Epithelial cell of prostate (primary cell): ENCODE results near the gene TOB2.

Experiments
- DNase-seq: peaks from one replicate; pipeline ENCODE4 v3.0.0-alpha.2; 2011; ENCODE audit warnings: low read depth, low spot score
- H3K27ac ChIP-seq: fragments of 450-650 bp; 2 replicates; pipeline ENCODE4 v1.5.1; 2017; ENCODE audit warnings: mild to moderate bottlenecking

The TOB2 gene

DNA sequence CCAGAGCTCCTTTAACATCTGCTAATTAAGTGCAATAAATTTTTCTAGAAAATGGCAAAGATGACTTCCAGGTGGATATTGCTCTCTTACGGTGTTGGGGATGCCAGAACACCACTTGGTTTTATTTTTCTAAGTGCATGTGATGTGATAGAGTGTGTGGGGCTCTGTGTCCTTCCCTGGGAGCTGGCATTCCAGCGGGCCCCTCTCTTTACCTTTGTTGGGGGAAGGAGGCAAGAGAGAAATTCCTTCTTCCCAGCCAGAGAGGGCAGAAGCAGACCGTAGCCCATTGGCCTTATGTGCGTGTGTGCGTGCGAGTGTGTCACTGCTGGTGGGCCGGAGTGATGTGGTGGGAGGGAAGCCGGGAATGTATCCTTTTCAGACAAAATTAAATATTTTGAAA is 47.7 kb downstream of the TOB2 start:
- H3K27ac ChIP-seq, result no peak overlapping the region
- DNase-seq, result no peak

DNA sequence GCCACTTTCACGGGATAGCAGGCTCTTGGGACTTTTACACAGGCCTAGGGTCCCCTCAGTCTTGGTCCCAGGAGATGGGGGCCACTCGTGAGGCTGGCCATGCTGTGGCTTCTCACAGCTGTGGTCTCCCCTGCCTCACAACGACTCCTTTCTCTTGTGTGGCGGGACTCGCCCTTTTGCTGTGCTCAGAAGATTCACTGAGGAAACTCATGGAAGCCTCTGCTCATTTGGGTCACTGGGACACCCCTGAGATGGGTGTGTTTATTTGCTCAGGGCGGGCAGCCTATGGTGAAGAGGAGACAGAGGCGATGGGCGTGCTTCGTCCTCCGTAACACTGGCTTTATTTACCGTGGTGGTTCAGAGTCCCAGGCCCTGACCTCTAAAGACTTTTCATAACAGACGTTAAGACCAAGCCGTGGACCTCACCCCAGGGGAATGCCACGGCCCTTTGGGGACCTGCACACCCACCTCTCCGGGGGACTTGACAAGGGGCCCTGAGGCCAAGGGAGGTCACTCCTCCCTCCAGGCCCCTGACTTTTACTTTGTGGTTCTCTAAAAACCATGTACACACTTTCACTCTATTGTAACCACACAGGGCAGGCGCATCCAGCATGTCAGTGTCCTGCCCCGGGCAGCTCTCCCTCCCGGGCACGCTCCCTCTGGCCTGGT is 49.3 kb downstream of the TOB2 start:
- H3K27ac ChIP-seq, result no peak overlapping the region
- DNase-seq, result no peak

DNA sequence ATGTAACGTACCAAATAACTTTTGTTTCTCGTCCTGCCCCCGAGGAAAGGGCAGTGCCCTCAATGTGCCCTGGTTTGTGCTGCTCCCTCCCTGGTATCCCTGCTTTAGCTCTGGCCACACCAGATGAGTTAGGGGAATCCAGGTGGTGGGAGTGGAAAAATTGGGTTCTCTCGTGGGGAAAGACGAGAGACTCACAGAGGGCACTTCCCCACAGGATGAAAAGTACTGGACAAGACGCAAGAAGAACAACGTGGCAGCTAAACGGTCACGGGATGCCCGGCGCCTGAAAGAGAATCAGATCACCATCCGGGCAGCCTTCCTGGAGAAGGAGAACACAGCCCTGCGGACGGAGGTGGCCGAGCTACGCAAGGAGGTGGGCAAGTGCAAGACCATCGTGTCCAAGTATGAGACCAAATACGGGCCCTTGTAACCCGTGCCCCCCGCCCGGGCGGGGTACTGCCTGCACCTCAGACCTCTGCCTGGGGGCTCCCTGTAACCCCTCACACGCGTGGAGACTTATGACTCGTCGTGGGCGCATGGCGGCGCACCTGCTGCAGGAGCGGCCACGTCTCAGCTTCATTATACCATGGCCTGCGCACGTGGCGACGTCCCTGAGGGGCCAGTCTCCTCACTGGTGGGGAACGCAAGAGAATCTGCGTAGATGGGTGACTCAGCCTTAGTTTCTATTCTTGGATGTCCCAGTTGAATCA is 50.9 kb downstream of the TOB2 start:
- DNase-seq, result no peak
- H3K27ac ChIP-seq, result no peak overlapping the region

DNA sequence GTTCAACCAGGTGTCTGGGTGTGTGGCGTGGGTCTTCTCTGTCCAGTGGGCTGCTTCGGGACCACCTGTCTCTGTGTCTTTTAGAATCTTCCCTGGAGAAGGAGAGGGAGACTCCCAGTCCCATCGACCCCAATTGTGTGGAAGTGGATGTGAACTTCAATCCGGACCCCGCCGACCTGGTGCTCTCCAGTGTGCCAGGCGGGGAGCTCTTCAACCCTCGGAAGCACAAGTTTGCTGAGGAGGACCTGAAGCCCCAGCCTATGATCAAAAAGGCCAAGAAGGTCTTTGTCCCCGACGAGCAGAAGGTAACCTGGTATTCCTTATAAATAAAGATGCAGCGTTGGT is 52.6 kb downstream of the TOB2 start:
- H3K27ac ChIP-seq, result no peak overlapping the region
- DNase-seq, result no peak

DNA sequence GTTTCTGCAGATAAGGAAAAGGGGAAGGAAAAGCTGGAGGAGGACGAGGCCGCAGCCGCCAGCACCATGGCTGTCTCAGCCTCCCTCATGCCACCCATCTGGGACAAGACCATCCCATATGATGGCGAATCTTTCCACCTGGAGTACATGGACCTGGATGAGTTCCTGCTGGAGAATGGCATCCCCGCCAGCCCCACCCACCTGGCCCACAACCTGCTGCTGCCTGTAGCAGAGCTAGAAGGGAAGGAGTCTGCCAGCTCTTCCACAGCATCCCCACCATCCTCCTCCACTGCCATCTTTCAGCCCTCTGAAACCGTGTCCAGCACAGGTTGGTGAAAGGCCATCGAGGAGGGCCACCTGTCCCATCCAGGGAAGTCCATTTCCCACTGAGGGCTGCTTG is 59.3 kb downstream of the TOB2 start:
- no peak overlapping the region for H3K27ac ChIP-seq
- DNase-seq, result no peak

DNA sequence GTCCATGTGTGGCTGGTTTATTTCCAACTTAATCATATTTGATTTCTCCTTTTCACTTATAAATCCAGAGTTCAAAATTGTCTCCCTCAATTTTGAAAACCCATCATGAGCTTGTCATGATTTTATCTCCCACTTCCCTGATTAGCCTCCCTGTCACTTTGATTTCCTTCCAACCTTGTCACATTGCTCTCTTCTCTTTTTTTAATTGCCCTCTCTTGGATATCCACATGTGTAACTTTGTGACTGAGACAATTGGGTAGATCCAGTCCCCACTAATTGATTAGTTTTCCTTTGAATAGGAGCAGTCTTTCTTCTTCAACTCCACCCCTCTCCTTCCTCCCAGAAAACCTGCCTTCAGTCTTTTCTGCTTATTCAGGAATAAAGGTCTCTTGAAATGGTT is 62.5 kb downstream of the TOB2 start:
- no peak overlapping the region for H3K27ac ChIP-seq
- no peak for DNase-seq
